Measurements from ENCODE around the gene ALK. TPM values are rescaled to one million over a fixed set of nuclear protein-coding genes. Genes with fewer than 3 reads are reported as not detected.

The ALK gene
- total RNA-seq, 2 donors from 2014 or later, result 0.13 to 0.46 TPM

DNA sequence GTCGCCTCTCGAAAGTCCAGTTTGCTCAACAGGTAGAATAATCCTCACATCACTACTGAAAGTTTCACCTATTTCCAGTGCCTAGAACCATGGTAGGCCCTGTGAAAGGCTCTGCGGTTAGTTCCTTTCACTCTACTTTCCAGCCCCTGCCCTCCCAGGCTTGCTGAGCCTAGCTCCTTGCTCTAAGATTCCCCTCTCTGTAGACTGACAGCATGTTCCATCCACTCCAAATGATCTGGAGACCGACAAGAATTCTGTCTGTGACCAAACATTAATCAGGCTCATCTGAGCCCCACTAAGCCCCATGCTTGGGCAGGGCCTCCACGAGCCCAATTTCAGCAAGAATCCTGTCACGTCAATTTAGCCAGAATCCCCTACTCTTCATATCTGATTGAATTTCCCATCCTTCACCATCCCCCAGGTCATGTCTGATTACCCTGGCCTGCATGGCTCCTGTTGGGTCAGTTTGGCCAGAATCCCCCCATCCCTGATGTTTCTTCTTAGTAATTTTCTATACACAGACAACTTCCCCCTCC is 307.0 kb downstream of the ALK start:
- WGBS, 2 experiments (ENCODE audit: insufficient coverage in 1 of 2, insufficient read length in 1 of 2), result 80 to 81% methylated on average over 6 of the region's 6 CpGs
- no peaks in the 10 kb centered on the region for H3K9me3 ChIP-seq (ENCODE audit: control insufficient read depth, low read length)
- H3K9ac ChIP-seq (ENCODE audit: extremely low read depth, low read length, poor library complexity, severe bottlenecking), result no peak overlapping the region
- no peak overlapping the region for H3K27ac Mint-ChIP-seq
- TF ChIP-seq, protein P1, sequence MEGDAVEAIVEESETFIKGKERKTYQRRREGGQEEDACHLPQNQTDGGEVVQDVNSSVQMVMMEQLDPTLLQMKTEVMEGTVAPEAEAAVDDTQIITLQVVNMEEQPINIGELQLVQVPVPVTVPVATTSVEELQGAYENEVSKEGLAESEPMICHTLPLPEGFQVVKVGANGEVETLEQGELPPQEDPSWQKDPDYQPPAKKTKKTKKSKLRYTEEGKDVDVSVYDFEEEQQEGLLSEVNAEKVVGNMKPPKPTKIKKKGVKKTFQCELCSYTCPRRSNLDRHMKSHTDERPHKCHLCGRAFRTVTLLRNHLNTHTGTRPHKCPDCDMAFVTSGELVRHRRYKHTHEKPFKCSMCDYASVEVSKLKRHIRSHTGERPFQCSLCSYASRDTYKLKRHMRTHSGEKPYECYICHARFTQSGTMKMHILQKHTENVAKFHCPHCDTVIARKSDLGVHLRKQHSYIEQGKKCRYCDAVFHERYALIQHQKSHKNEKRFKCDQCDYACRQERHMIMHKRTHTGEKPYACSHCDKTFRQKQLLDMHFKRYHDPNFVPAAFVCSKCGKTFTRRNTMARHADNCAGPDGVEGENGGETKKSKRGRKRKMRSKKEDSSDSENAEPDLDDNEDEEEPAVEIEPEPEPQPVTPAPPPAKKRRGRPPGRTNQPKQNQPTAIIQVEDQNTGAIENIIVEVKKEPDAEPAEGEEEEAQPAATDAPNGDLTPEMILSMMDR (conservative IDR thresholded peaks at IDR 0.05), result no peak
- peaks cover 24% of the 10 kb centered on the region for H3K4me1 Mint-ChIP-seq
- DNase-seq, result no peak
- H3K27ac ChIP-seq (ENCODE audit: low read depth, low read length), result no peak overlapping the region
- H3K27me3 Mint-ChIP-seq (ENCODE audit: insufficient read depth), result peaks cover 10% of the 10 kb centered on the region
- H3K9me3 Mint-ChIP-seq, result peaks cover 4% of the 10 kb centered on the region
- H3K4me3 Mint-ChIP-seq, result no peak overlapping the region
- no peak overlapping the region for H3K4me3 ChIP-seq (ENCODE audit: low read length)
- H3K36me3 ChIP-seq (ENCODE audit: control insufficient read depth, insufficient read depth, low read length), result no peaks in the 10 kb centered on the region
- H3K36me3 Mint-ChIP-seq (ENCODE audit: low read depth), result no peaks in the 10 kb centered on the region
- H3K4me1 ChIP-seq (ENCODE audit: control insufficient read depth, insufficient read depth, low read length), result peaks cover 5% of the 10 kb centered on the region
- no peaks in the 10 kb centered on the region for H3K27me3 ChIP-seq (ENCODE audit: control insufficient read depth, insufficient read depth, low read length, poor library complexity, severe bottlenecking)

DNA sequence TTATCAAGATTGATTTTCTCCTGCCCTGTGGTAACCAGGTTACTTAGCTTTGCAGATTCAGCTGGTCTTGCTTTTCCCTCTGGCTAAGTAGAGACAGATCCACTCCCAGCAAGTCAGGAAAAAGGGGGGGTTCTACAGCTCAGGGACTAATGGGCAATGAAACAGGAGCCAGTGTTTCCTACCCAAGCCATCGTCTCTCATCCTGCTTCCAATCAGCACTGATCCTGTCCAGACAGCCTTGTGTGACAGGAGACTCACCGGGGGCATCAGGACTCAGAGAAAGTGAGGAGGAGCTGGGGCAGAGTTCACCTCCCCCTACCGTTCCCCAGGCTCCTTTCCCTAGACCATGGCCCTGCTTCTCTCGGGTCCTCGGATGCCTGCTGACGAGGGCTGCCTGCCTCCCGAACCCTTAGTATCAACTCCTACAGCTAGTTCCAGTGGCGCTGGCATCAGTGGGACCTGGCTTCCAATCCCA is 307.6 kb downstream of the ALK start:
- no peak overlapping the region for H3K4me3 ChIP-seq (ENCODE audit: low read length)
- peaks cover 24% of the 10 kb centered on the region for H3K4me1 Mint-ChIP-seq
- WGBS, 2 experiments (ENCODE audit: insufficient coverage in 1 of 2, insufficient read length in 1 of 2), result 90 to 100% methylated on average over 6 to 8 of the region's 8 CpGs
- DNase-seq, result no peak
- no peaks in the 10 kb centered on the region for H3K36me3 ChIP-seq (ENCODE audit: control insufficient read depth, insufficient read depth, low read length)
- H3K27me3 ChIP-seq (ENCODE audit: control insufficient read depth, insufficient read depth, low read length, poor library complexity, severe bottlenecking), result no peaks in the 10 kb centered on the region
- H3K9me3 Mint-ChIP-seq, result peaks cover 4% of the 10 kb centered on the region
- no peak overlapping the region for H3K27ac ChIP-seq (ENCODE audit: low read depth, low read length)
- H3K4me1 ChIP-seq (ENCODE audit: control insufficient read depth, insufficient read depth, low read length), result peaks cover 5% of the 10 kb centered on the region
- H3K27ac Mint-ChIP-seq, result no peak overlapping the region
- no peak overlapping the region for H3K9ac ChIP-seq (ENCODE audit: extremely low read depth, low read length, poor library complexity, severe bottlenecking)
- H3K27me3 Mint-ChIP-seq (ENCODE audit: insufficient read depth), result peaks cover 7% of the 10 kb centered on the region
- TF ChIP-seq, protein P1 (conservative IDR thresholded peaks at IDR 0.05), result no peak
- no peaks in the 10 kb centered on the region for H3K36me3 Mint-ChIP-seq (ENCODE audit: low read depth)
- H3K4me3 Mint-ChIP-seq, result no peak overlapping the region
- H3K9me3 ChIP-seq (ENCODE audit: control insufficient read depth, low read length), result no peaks in the 10 kb centered on the region

DNA sequence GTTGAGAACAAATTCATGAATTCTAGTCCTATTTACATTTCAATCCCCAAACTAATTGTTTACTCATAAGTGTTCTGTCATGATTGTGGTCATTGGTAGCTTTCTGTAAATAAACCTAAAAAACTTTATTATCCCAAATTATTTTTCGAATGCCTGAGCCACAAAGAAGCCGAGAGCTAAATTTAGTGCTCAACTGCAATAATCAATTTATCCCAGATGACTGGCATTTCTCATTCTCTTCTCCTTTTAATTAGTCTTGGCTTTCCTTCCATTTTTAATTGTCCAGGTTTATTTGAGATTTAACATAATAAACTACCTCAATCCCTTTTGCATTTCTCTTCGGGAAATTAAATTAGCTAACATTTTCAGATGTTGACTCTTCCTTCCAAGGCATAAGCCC is 308.3 kb downstream of the ALK start:
- H3K27ac Mint-ChIP-seq, result no peak overlapping the region
- no peaks in the 10 kb centered on the region for H3K36me3 Mint-ChIP-seq (ENCODE audit: low read depth)
- Histone ChIP-seq H3K27me3 (ENCODE audit: control insufficient read depth, insufficient read depth, low read length, poor library complexity, severe bottlenecking) (no peaks in the 10 kb centered on the region), H3K4me1 (ENCODE audit: control insufficient read depth, insufficient read depth, low read length) (peaks cover 5% of the 10 kb centered on the region), H3K36me3 (ENCODE audit: control insufficient read depth, insufficient read depth, low read length) (no peaks in the 10 kb centered on the region), H3K27ac (ENCODE audit: low read depth, low read length) (no peak overlapping the region), H3K9me3 (ENCODE audit: control insufficient read depth, low read length) (no peaks in the 10 kb centered on the region), H3K9ac (ENCODE audit: extremely low read depth, low read length, poor library complexity, severe bottlenecking) (no peak overlapping the region), H3K4me3 (ENCODE audit: low read length) (no peak overlapping the region)
- WGBS, 2 experiments (ENCODE audit: insufficient coverage in 1 of 2, insufficient read length in 1 of 2), result 92 to 96% methylated on average over 3 of the region's 3 CpGs
- peaks cover 24% of the 10 kb centered on the region for H3K4me1 Mint-ChIP-seq
- H3K4me3 Mint-ChIP-seq, result no peak overlapping the region
- peaks cover 4% of the 10 kb centered on the region for H3K9me3 Mint-ChIP-seq
- DNase-seq, result no peak
- TF ChIP-seq, protein P1 (conservative IDR thresholded peaks at IDR 0.05), result no peak
- peaks cover 7% of the 10 kb centered on the region for H3K27me3 Mint-ChIP-seq (ENCODE audit: insufficient read depth)
